K562 (cell line): ENCODE results near the gene IRF2BP2. TPM values are rescaled to one million over a fixed set of nuclear protein-coding genes. Genes with fewer than 3 reads are reported as not detected.
A peak's percentile ranks its signal among the peaks of the same experiment; 100 is the strongest.

Experiments
- CBX8 ChIP-seq: fragments of 200-600 bp; sonication (generic); IDR thresholded peaks from 2 replicates; pipeline ENCODE4 v1.6.1; 2012; ENCODE audit warnings: borderline replicate concordance, mixed run types, low read depth, mild to moderate bottlenecking, moderate library complexity, mixed read lengths, low read length, control low read depth, inconsistent platforms; ENCODE audit not compliant: poor library complexity, severe bottlenecking; ENCODE audit errors: extremely low read depth
- CCAR2 ChIP-seq: fragments of 200-400 bp; formaldehyde crosslinking; IDR thresholded peaks from 2 replicates; pipeline ENCODE4 v1.6.1; 2017; ENCODE audit warnings: mild to moderate bottlenecking, low read depth, low read length
- CHD1 ChIP-seq: fragments of 200-600 bp; sonication (generic); IDR thresholded peaks from one replicate; pipeline ENCODE4 v1.6.1; 2012; ENCODE audit warnings: mild to moderate bottlenecking, moderate library complexity, low read length, inconsistent platforms
- EHMT2 ChIP-seq: fragments of 450-650 bp; IDR thresholded peaks from 2 replicates; pipeline ENCODE4 v1.6.1; 2018; ENCODE audit warnings: antibody characterized with exemption
- EP300 ChIP-seq: IDR thresholded peaks from 2 replicates; pipeline ENCODE4 v1.6.1; 2012; ENCODE audit warnings: low read length, improper control_type of control experiment
- GABPB1 ChIP-seq: sonication (generic); formaldehyde crosslinking; IDR thresholded peaks from 2 replicates; pipeline ENCODE4 v1.8.0; 2022; ENCODE audit warnings: mild to moderate bottlenecking, missing genetic modification reagents
- HNRNPLL ChIP-seq: fragments of 200-400 bp; formaldehyde crosslinking; IDR thresholded peaks from 2 replicates; pipeline ENCODE4 v1.6.1; 2017; ENCODE audit warnings: low read length, low read depth, mild to moderate bottlenecking; ENCODE audit not compliant: poor library complexity, severe bottlenecking
- HOXB6 ChIP-seq: fragments of 250-450 bp; sonication (Bioruptor Pico); IDR thresholded peaks from 2 replicates; pipeline ENCODE4 v1.5.1; 2022; ENCODE audit warnings: mild to moderate bottlenecking, borderline replicate concordance
- MAFF ChIP-seq: IDR thresholded peaks from 2 replicates; pipeline ENCODE4 v1.6.1; 2012; ENCODE audit warnings: low read length, improper control_type of control experiment
- MECOM ChIP-seq: fragments of 250-450 bp; sonication (Bioruptor Pico); IDR thresholded peaks from 2 replicates; pipeline ENCODE4 v1.8.0; 2022; ENCODE audit warnings: inconsistent platforms
- MEF2A ChIP-seq: IDR thresholded peaks from 2 replicates; pipeline ENCODE4 v1.6.1; 2011; ENCODE audit warnings: low read depth, mild to moderate bottlenecking, low read length, moderate library complexity; ENCODE audit not compliant: control insufficient read depth
- NBN ChIP-seq: fragments of 450-650 bp; IDR thresholded peaks from 2 replicates; pipeline ENCODE4 v1.6.1; 2016; ENCODE audit warnings: low read depth, mild to moderate bottlenecking
- NFE2 ChIP-seq: IDR thresholded peaks from 2 replicates; pipeline ENCODE4 v1.6.1; 2014; ENCODE audit warnings: antibody characterized with exemption, low read depth
- NFIX ChIP-seq: fragments of 250-450 bp; sonication (Bioruptor Pico); IDR thresholded peaks from 2 replicates; pipeline ENCODE4 v1.4.0; 2020; ENCODE audit warnings: low read depth, mild to moderate bottlenecking, moderate library complexity
- NR1H2 ChIP-seq: sonication (generic); formaldehyde crosslinking; IDR thresholded peaks from 2 replicates; pipeline ENCODE4 v1.4.0; 2020; ENCODE audit warnings: mild to moderate bottlenecking, missing genetic modification reagents
- NR2F6 ChIP-seq: fragments of 450-650 bp; formaldehyde crosslinking; IDR thresholded peaks from 2 replicates; pipeline ENCODE4 v1.4.0; 2020; ENCODE audit warnings: mild to moderate bottlenecking
- PRMT5 ChIP-seq: sonication (generic); formaldehyde crosslinking; IDR thresholded peaks from 2 replicates; pipeline ENCODE4 v1.5.0; 2020; ENCODE audit warnings: missing genetic modification reagents
- RERE ChIP-seq: sonication (generic); formaldehyde crosslinking; IDR thresholded peaks from 2 replicates; pipeline ENCODE4 v1.8.0; 2023; ENCODE audit warnings: missing genetic modification reagents, mild to moderate bottlenecking, borderline replicate concordance
- SAFB ChIP-seq: fragments of 200-400 bp; formaldehyde crosslinking; IDR thresholded peaks from 2 replicates; pipeline ENCODE4 v1.6.1; 2017; ENCODE audit warnings: low read depth, low read length, borderline replicate concordance
- SREBF2 ChIP-seq: sonication (generic); formaldehyde crosslinking; IDR thresholded peaks from 2 replicates; pipeline ENCODE4 v1.4.0; 2020; ENCODE audit warnings: mild to moderate bottlenecking, missing genetic modification reagents
- ZBTB7A ChIP-seq: IDR thresholded peaks from 2 replicates; pipeline ENCODE4 v1.6.1; 2011; ENCODE audit warnings: low read depth, mild to moderate bottlenecking, low read length, moderate library complexity, borderline replicate concordance; ENCODE audit not compliant: control insufficient read depth
- ZKSCAN8 ChIP-seq: fragments of 200-800 bp; sonication (Bioruptor generic); IDR thresholded peaks from 2 replicates; pipeline ENCODE4 v1.6.1; 2016; ENCODE audit warnings: missing genetic modification characterization, missing compliant biosample characterization
- ZNF311 ChIP-seq: fragments of 250-450 bp; sonication (Bioruptor Pico); IDR thresholded peaks from 2 replicates; pipeline ENCODE4 v1.4.0; 2020; ENCODE audit warnings: mild to moderate bottlenecking, moderate library complexity
- ZNF408 ChIP-seq: fragments of 250-450 bp; sonication (Bioruptor Pico); IDR thresholded peaks from 2 replicates; pipeline ENCODE4 v1.4.0; 2020; ENCODE audit warnings: low read depth, mild to moderate bottlenecking, moderate library complexity
- ZNF511 ChIP-seq: sonication (generic); formaldehyde crosslinking; IDR thresholded peaks from 2 replicates; pipeline ENCODE4 v1.8.0; 2022; ENCODE audit warnings: mild to moderate bottlenecking, missing genetic modification reagents
- ZSCAN29 ChIP-seq: fragments of 450-650 bp; IDR thresholded peaks from 2 replicates; pipeline ENCODE4 v1.6.1; 2017
- polyA plus RNA-seq, 8 experiments: library from polyadenylated mRNA; depleted of rRNA in 4 of 8; stranded (reverse) in 5 of 8; unstranded in 3 of 8; fragments of >200 nt; fragmentation: Nextera tagmentation in 2 of 8; fragmentation: Illumina TruSeq in 1 of 8; extraction: Ambion mirVana in 2 of 8; extraction: Trizol in 1 of 8; gene quantifications; 2 replicates each; pipeline versions ENCODE4 v1.2.1 to v1.2.3, GENCODE V29; 2011 to 2014; ENCODE audit warnings: inconsistent platforms in 1 of 8, missing spikeins in 1 of 8
- total RNA-seq, 7 experiments: library from RNA; depleted of rRNA in 6 of 7; stranded (reverse); fragments of >200 nt in 6 of 7; fragmentation: Illumina TruSeq in 2 of 7; extraction: Trizol in 2 of 7; gene quantifications; 2 replicates each; pipeline versions ENCODE4 v1.2.1 to v1.2.3, GENCODE V29; 2011 to 2021; ENCODE audit warnings: low replicate concordance in 1 of 7

IRF2BP2 gene
- total and polyA plus RNA-seq, 9 of the 15 experiments (the other 6 are each of a cell fraction or from before 2014, with no cell fraction given), result 7.7 to 68.6 (median 22.1) TPM

- TF ChIP-seq ZKSCAN8 (CRISPR knock-in tag) (no peak), RERE (CRISPR knock-in tag) (no peak), EHMT2 (no peak), ZSCAN29 (no peak), HOXB6 (CRISPR knock-in tag) (peak; percentile 54; the same call in 1 of the 2 replicates), NFIX (CRISPR knock-in tag) (peak; percentile 45), GABPB1 (no peak), ZNF511 (CRISPR knock-in tag) (no peak), SAFB (no peak), ZNF311 (no peak), SREBF2 (no peak), CCAR2 (no peak), ZBTB7A (no peak), NBN (no peak), ZNF408 (CRISPR knock-in tag) (no peak), NR2F6 (CRISPR knock-in tag) (no peak), MAFF (no peak), NR1H2 (CRISPR knock-in tag) (no peak), EP300 (no peak), PRMT5 (CRISPR knock-in tag) (no peak), MEF2A (no peak), CBX8 (no peak), CHD1 (no peak), HNRNPLL (no peak), MECOM (peak; percentile 45; the same call in 1 of the 2 replicates), NFE2 (no peak)
These were observed 54.5 kb downstream of the IRF2BP2 start (continued) for GRCh38 chr1:234555390-234556024.
